ENCODE results near the gene CHRNA9. TPM values are rescaled to one million over a fixed set of nuclear protein-coding genes. Genes with fewer than 3 reads are reported as not detected.

Gene CHRNA9
- total RNA-seq, 1 donor from 2014 or later = 0.43 TPM

DNA sequence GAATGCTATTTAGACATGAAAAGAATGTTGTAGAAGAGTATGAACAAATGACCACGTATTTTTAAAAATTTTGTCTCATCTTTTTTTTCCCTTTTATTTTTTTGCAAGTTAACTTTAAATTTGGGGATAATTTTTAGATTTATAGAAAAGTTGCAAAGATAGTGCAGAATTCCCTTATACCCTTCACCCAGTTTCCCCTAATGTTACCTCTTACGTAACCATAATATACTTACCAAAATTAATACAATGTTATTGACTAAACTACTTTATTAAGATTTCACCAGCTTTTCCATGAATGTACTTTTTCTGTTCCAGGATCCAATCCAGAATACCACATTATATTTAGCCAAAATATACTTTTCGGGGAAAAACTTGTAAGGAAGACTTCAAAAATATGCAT, 12.3 kb downstream of the CHRNA9 start:
- TF ChIP-seq, protein P1, sequence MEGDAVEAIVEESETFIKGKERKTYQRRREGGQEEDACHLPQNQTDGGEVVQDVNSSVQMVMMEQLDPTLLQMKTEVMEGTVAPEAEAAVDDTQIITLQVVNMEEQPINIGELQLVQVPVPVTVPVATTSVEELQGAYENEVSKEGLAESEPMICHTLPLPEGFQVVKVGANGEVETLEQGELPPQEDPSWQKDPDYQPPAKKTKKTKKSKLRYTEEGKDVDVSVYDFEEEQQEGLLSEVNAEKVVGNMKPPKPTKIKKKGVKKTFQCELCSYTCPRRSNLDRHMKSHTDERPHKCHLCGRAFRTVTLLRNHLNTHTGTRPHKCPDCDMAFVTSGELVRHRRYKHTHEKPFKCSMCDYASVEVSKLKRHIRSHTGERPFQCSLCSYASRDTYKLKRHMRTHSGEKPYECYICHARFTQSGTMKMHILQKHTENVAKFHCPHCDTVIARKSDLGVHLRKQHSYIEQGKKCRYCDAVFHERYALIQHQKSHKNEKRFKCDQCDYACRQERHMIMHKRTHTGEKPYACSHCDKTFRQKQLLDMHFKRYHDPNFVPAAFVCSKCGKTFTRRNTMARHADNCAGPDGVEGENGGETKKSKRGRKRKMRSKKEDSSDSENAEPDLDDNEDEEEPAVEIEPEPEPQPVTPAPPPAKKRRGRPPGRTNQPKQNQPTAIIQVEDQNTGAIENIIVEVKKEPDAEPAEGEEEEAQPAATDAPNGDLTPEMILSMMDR (IDR thresholded peaks at IDR 0.05; ENCODE audit: unreplicated experiment) = no peak
- H3K36me3 Mint-ChIP-seq (ENCODE audit: insufficient read depth) = no peaks in the 10 kb centered on the region
- no peak for DNase-seq (ENCODE audit: low spot score, unreplicated experiment)
- H3K4me1 Mint-ChIP-seq (ENCODE audit: low read depth) = no peaks in the 10 kb centered on the region
- peaks cover 2% of the 10 kb centered on the region for H3K9me3 Mint-ChIP-seq (ENCODE audit: low read depth)
- no peak overlapping the region for H3K4me3 Mint-ChIP-seq (ENCODE audit: low read depth)
- no peak overlapping the region for H3K27ac Mint-ChIP-seq
- peaks cover 2% of the 10 kb centered on the region for H3K27me3 Mint-ChIP-seq

DNA sequence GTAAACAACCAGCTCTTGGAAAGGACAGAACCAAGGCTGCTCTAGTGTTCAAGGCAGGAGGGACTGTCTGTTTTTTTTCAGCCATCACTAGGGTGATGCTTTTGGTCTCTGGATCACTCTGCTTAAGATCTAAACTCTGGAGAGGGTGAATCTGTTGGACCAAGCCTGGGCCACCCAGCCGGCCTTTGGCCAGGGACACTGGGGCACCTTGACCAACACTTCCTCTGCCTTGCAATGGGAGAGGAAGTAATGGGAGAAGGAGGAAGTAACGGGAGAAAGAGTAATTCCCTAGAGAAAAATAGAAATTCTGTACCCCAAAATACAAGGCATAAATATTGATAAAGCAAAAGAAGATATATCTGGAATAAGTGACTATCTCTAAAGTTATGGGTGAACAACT, 12.9 kb downstream of the CHRNA9 start:
- H3K36me3 Mint-ChIP-seq (ENCODE audit: insufficient read depth) = no peaks in the 10 kb centered on the region
- no peak overlapping the region for H3K4me3 Mint-ChIP-seq (ENCODE audit: low read depth)
- TF ChIP-seq, protein P1 (IDR thresholded peaks at IDR 0.05; ENCODE audit: unreplicated experiment) = no peak
- DNase-seq (ENCODE audit: low spot score, unreplicated experiment) = no peak
- no peaks in the 10 kb centered on the region for H3K27me3 Mint-ChIP-seq
- no peaks in the 10 kb centered on the region for H3K4me1 Mint-ChIP-seq (ENCODE audit: low read depth)
- no peak overlapping the region for H3K27ac Mint-ChIP-seq
- H3K9me3 Mint-ChIP-seq (ENCODE audit: low read depth) = no peaks in the 10 kb centered on the region

DNA sequence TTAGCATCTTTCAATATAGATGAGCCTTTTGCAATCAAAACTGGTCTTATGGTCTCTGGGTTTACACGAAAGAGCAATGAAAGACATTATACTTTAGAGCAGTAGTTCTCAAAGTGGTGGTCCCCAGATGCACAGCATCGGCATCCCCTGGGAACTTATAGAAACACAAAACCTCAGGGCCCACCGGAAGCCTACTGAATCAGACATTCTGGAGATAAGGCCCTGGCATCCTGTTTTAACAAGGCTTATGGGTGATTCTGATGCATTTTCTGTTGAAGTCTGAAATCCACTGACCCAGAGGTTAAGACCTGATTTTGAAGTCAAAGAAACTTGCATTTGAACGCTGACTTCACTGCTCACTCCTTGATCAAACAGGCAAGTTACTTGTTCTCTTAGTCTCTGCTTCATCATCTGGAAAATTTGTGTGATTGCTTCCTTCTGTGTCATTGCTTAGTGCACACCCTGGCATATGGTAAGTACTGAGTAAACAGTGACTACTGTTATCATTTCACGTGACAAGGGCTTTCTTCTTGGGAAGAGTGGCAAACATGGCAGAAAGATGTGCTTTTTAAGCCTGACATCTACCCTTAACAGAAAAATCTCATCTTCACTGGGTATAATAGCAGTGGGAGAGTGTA, 14.5 kb downstream of the CHRNA9 start:
- H3K9me3 Mint-ChIP-seq (ENCODE audit: low read depth) = no peaks in the 10 kb centered on the region
- H3K4me1 Mint-ChIP-seq (ENCODE audit: low read depth) = no peaks in the 10 kb centered on the region
- DNase-seq (ENCODE audit: low spot score, unreplicated experiment) = no peak
- no peak overlapping the region for H3K27ac Mint-ChIP-seq
- no peak overlapping the region for H3K4me3 Mint-ChIP-seq (ENCODE audit: low read depth)
- H3K27me3 Mint-ChIP-seq = no peaks in the 10 kb centered on the region
- no peaks in the 10 kb centered on the region for H3K36me3 Mint-ChIP-seq (ENCODE audit: insufficient read depth)
- TF ChIP-seq, protein P1 (IDR thresholded peaks at IDR 0.05; ENCODE audit: unreplicated experiment) = no peak

DNA sequence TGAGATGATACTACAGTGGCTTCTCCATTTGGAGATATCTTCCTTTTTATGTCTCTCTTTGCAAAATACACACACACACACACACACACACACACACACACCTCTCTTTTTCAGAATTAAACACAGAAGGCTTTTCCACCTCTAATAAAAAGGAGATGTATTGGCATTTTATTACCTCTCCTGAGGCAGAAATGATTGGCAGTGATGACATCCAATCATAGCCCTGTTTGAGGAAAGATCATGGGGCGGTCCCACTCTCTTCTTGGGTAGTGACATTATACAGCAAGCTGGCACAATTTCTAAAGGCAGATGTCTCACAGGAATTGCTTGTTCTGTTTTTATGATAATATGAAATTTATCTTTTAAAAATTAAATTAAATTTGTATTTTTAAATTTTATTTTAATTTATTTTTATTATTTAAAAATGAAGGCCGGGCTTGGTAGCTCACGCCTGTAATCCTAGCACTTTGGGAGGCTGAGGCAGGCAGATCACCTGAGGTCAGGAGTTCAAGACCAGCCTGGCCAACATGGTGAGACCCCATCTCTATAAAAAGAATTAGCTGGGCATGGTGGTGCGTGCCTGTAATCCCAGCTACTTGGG, 15.6 kb downstream of the CHRNA9 start:
- Mint-ChIP-seq H3K27me3 (no peaks in the 10 kb centered on the region), H3K9me3 (ENCODE audit: low read depth) (no peaks in the 10 kb centered on the region), H3K4me3 (ENCODE audit: low read depth) (no peak overlapping the region), H3K36me3 (ENCODE audit: insufficient read depth) (no peaks in the 10 kb centered on the region), H3K27ac (no peak overlapping the region), H3K4me1 (ENCODE audit: low read depth) (no peaks in the 10 kb centered on the region)
- DNase-seq (ENCODE audit: low spot score, unreplicated experiment) = no peak
- TF ChIP-seq, protein P1 (IDR thresholded peaks at IDR 0.05; ENCODE audit: unreplicated experiment) = no peak

DNA sequence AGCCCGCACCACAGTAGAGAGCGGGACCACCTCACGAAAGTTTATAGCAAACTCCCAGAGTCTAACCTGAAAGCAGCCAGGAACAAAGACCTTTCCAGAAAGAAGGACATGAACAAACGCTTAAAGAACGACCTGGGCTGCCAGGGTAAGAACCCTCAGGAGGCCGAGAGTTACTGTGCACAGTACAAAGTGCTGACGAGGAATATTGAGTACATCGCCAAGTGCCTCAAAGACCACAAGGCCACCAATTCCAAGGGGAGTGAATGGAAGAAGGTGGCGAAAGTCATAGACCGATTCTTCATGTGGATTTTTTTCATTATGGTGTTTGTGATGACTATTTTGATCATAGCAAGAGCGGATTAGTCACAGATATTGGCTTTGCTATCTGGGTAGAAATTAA, 19.0 kb downstream of the CHRNA9 start:
- Mint-ChIP-seq H3K4me3 (ENCODE audit: low read depth) (no peak overlapping the region), H3K9me3 (ENCODE audit: low read depth) (no peaks in the 10 kb centered on the region), H3K4me1 (ENCODE audit: low read depth) (no peaks in the 10 kb centered on the region), H3K27ac (no peak overlapping the region), H3K36me3 (ENCODE audit: insufficient read depth) (no peaks in the 10 kb centered on the region), H3K27me3 (no peaks in the 10 kb centered on the region)
- no peak for DNase-seq (ENCODE audit: low spot score, unreplicated experiment)
- TF ChIP-seq, protein P1 (IDR thresholded peaks at IDR 0.05; ENCODE audit: unreplicated experiment) = no peak

Measured in progenitor cell of endocrine pancreas (in vitro differentiated cells).